ENCODE results near the gene HPS3. TPM values are rescaled to one million over a fixed set of nuclear protein-coding genes. Genes with fewer than 3 reads are reported as not detected.
A peak's percentile ranks its signal among the peaks of the same experiment; 100 is the strongest.

Gene HPS3
- total RNA-seq (2014; rRNA removed) (11.3 and 13.9 TPM in 2 replicates), Bru-seq, nascent RNA (percentile 79 among the genes with signal in this experiment), BruChase-seq, experiment 1, labeled RNA remaining after a 6-hour chase (percentile 71 among the genes with signal in this experiment), BruChase-seq, experiment 2, labeled RNA remaining after a 2-hour chase (percentile 77 among the genes with signal in this experiment)
- long read RNA-seq, full-length matches to known transcripts = 93 of 122 reads
- long read RNA-seq, partial matches to known transcripts = 9 of 122 reads
- long read RNA-seq, other reads (novel, unspliced or antisense) = 20 of 122 reads

GRCh38 chr3:149129326-149130205 lies at the start of gene HPS3:
HPS3 (plus strand) TSS chr3:149129638; CDS start chr3:149129724, 86 bp downstream.
- DNase-seq (peak; percentile 95), ATAC-seq (peak; percentile 90)
- no TSS peak for BruUV-seq (replicated peaks)
- H4K20me1 ChIP-seq (ENCODE audit: low read length) = no peaks in the 10 kb centered on the region
- no peaks in the 10 kb centered on the region for H3K27me3 ChIP-seq (ENCODE audit: low read length)
- ChIA-PET CTCF (interaction anchor here (1.0 to 1.3 kb wide), 2 partner anchors 9 to 174 kb away, joined by 5 to 6 read pairs; no protein-coding TSS in a partner anchor), POLR2A (ENCODE audit: unreplicated experiment) (interaction anchor here (0.6 to 0.8 kb wide), 3 partner anchors 10 to 174 kb away, joined by 3 to 4 read pairs (median 3); no protein-coding TSS in a partner anchor)
- no peaks in the 10 kb centered on the region for H3K9me3 ChIP-seq (ENCODE audit: low read length)
- H3K36me3 ChIP-seq (ENCODE audit: low read depth, low read length) = no peaks in the 10 kb centered on the region
- H3K9me2 ChIP-seq (replicated peaks; ENCODE audit: low read length) = no peaks in the 10 kb centered on the region
- H3K4me1 ChIP-seq (ENCODE audit: insufficient read depth, low read length) = peaks cover 38% of the 10 kb centered on the region
- peak within 1 kb of the TSS; percentile 65 for H3K27ac ChIP-seq (ENCODE audit: low read length)
- peak within 1 kb of the TSS; percentile 96 for H3K4me2 ChIP-seq (ENCODE audit: low read length)
- H3K4me3 ChIP-seq (ENCODE audit: low read length) = peak within 1 kb of the TSS; percentile 78
- peak within 1 kb of the TSS; percentile 81 for H3K9ac ChIP-seq (ENCODE audit: low read length)
- H3F3A ChIP-seq (ENCODE audit: low read length, unreplicated experiment) = no peaks in the 10 kb centered on the region
- H3K79me2 ChIP-seq (ENCODE audit: low read length) = peaks cover 33% of the 10 kb centered on the region
- H2AFZ ChIP-seq (ENCODE audit: low read length) = peak within 1 kb of the TSS; percentile 87
- intact Hi-C loops (cut with micrococcal nuclease) = loop anchor here (2.0 to 5.0 kb wide), 2 partner anchors 93 to 117 kb away; partner anchors contain the start of gene CP
- TF ChIP-seq EZH2phosphoT487 (IDR thresholded peaks at IDR 0.05; ENCODE audit: borderline replicate concordance, low read length) (no peak), CTCF (conservative IDR thresholded peaks at IDR 0.05; ENCODE audit: low read depth, low read length) (no peak), EZH2 (IDR thresholded peaks at IDR 0.05; ENCODE audit: low read length, unreplicated experiment) (no peak)

- H3K9ac ChIP-seq (ENCODE audit: low read length) = no peak overlapping the region
- peaks cover 3% of the 10 kb centered on the region; the same call in 1 of the 2 replicates for H3K36me3 ChIP-seq (ENCODE audit: low read depth, low read length)
- peaks cover 68% of the 10 kb centered on the region for H3K79me2 ChIP-seq (ENCODE audit: low read length)
- H3K27me3 ChIP-seq (ENCODE audit: low read length) = no peaks in the 10 kb centered on the region
- no peak overlapping the region for H3K4me3 ChIP-seq (ENCODE audit: low read length)
- H3F3A ChIP-seq (ENCODE audit: low read length, unreplicated experiment) = no peaks in the 10 kb centered on the region
- CTCF ChIA-PET = no interaction called here
- DNase-seq (no peak), ATAC-seq (no peak)
- POLR2A ChIA-PET (ENCODE audit: unreplicated experiment) = interaction anchor here (0.6 kb wide), 1 partner anchor 136 kb away, joined by 12 read pairs; no protein-coding TSS in a partner anchor
- H3K9me2 ChIP-seq (replicated peaks; ENCODE audit: low read length) = no peaks in the 10 kb centered on the region
- no peak overlapping the region for H2AFZ ChIP-seq (ENCODE audit: low read length)
- no peak for TF ChIP-seq EZH2phosphoT487 (IDR thresholded peaks at IDR 0.05; ENCODE audit: borderline replicate concordance, low read length)
- TF ChIP-seq CTCF (conservative IDR thresholded peaks at IDR 0.05; ENCODE audit: low read depth, low read length) = no peak
- no peak for TF ChIP-seq EZH2 (IDR thresholded peaks at IDR 0.05; ENCODE audit: low read length, unreplicated experiment)
- peaks cover 13% of the 10 kb centered on the region for H3K4me1 ChIP-seq (ENCODE audit: insufficient read depth, low read length)
- BruUV-seq (replicated peaks) = no TSS peak
- no peaks in the 10 kb centered on the region for H4K20me1 ChIP-seq (ENCODE audit: low read length)
- no peak overlapping the region for H3K27ac ChIP-seq (ENCODE audit: low read length)
- no peaks in the 10 kb centered on the region for H3K9me3 ChIP-seq (ENCODE audit: low read length)
- intact Hi-C loops (cut with micrococcal nuclease) = loop anchor here (5.0 kb wide), 1 partner anchor 88 kb away; the partner anchor contains the start of gene GYG1
- no peak overlapping the region for H3K4me2 ChIP-seq (ENCODE audit: low read length)
Observed at GRCh38 chr3:149080011-149080698, 49.3 kb upstream of the HPS3 start.

All from PC-3 (cell line).